HuH-7 (cell line): Measurements from ENCODE around the gene HMCN1.

Source experiments
- DNase-seq: peaks from one replicate; pipeline ENCODE4 v3.0.0; 2011; ENCODE audit warnings: low spot score

The HMCN1 gene

GRCh38 chr1:185966471-185966870 is 232.3 kb downstream of the HMCN1 start:
- DNase-seq, result no peak

GRCh38 chr1:185969028-185969427 is 234.8 kb downstream of the HMCN1 start:
- no peak for DNase-seq

- no peak for DNase-seq
Measured at GRCh38 chr1:185969524-185969991, 235.4 kb downstream of the HMCN1 start.

- DNase-seq, result no peak
Measured at GRCh38 chr1:185971688-185972087, 237.5 kb downstream of the HMCN1 start.

- DNase-seq, result no peak
Measured at GRCh38 chr1:185972096-185972850, 238.1 kb downstream of the HMCN1 start.

- DNase-seq, result no peak
Measured at GRCh38 chr1:185973645-185974044, 239.5 kb downstream of the HMCN1 start.

- no peak for DNase-seq
Measured at GRCh38 chr1:185974367-185975170, 240.4 kb downstream of the HMCN1 start.

- no peak for DNase-seq
Measured at GRCh38 chr1:185980891-185981290, 246.7 kb downstream of the HMCN1 start.

- no peak for DNase-seq
Measured at GRCh38 chr1:185984113-185984836, 250.1 kb downstream of the HMCN1 start.

GRCh38 chr1:185987611-185988321 is 253.6 kb downstream of the HMCN1 start:
- DNase-seq, result no peak

GRCh38 chr1:185990565-185990964 is 256.4 kb downstream of the HMCN1 start:
- DNase-seq, result no peak

GRCh38 chr1:185991266-185991665 is 257.1 kb downstream of the HMCN1 start:
- no peak for DNase-seq

- DNase-seq, result no peak
Measured at GRCh38 chr1:185996211-185996610, 262.0 kb downstream of the HMCN1 start.

GRCh38 chr1:185998391-185998790 is 264.2 kb downstream of the HMCN1 start:
- no peak for DNase-seq

GRCh38 chr1:186002406-186002805 is 268.2 kb downstream of the HMCN1 start:
- no peak for DNase-seq

- no peak for DNase-seq
Measured at GRCh38 chr1:186009039-186009737, 275.0 kb downstream of the HMCN1 start.

GRCh38 chr1:186014370-186015037 is 280.3 kb downstream of the HMCN1 start:
- no peak for DNase-seq

- DNase-seq, result no peak
Measured at GRCh38 chr1:186016856-186017255, 282.7 kb downstream of the HMCN1 start.

- no peak for DNase-seq
Measured at GRCh38 chr1:186022184-186022583, 288.0 kb downstream of the HMCN1 start.

- DNase-seq, result no peak
Measured at GRCh38 chr1:186026946-186027345, 292.8 kb downstream of the HMCN1 start.

- no peak for DNase-seq
Measured at GRCh38 chr1:186027621-186028020, 293.4 kb downstream of the HMCN1 start.
